Measurements from ENCODE around the gene IQSEC3. TPM values are rescaled to one million over a fixed set of nuclear protein-coding genes. Genes with fewer than 3 reads are reported as not detected.
"Not testable (repeated sequence)": the region's sequence is repeated elsewhere in the genome, so short reads cannot be mapped to it uniquely, and the experiment has no call there.

IQSEC3 gene
- total RNA-seq, 1 donor, result under 0.01 TPM

- no peak overlapping the region for H3K4me3 ChIP-seq (ENCODE audit: low read depth, low read length)
- no peak for DNase-seq (ENCODE audit: low read depth)
- TF ChIP-seq CTCF (IDR thresholded peaks at IDR 0.05; ENCODE audit: insufficient read depth, low read depth, low read length), result no peak
Observed at GRCh38 chr12:185576-185955, 119.0 kb downstream of the IQSEC3 start.

GRCh38 chr12:186006-186625, 119.5 kb downstream of the IQSEC3 start:
- H3K4me3 ChIP-seq (ENCODE audit: low read depth, low read length), result no peak overlapping the region
- TF ChIP-seq CTCF (IDR thresholded peaks at IDR 0.05; ENCODE audit: insufficient read depth, low read depth, low read length), result no peak
- DNase-seq (ENCODE audit: low read depth), result no peak

- DNase-seq (ENCODE audit: low read depth), result not testable (repeated sequence)
- H3K4me3 ChIP-seq (ENCODE audit: low read depth, low read length), result peak overlapping the region; percentile 48
Observed at GRCh38 chr12:187986-188909, 121.7 kb downstream of the IQSEC3 start.

GRCh38 chr12:188910-189621, 122.5 kb downstream of the IQSEC3 start:
- DNase-seq (ENCODE audit: low read depth), result peak; percentile 55
- H3K4me3 ChIP-seq (ENCODE audit: low read depth, low read length), result peak overlapping the region; percentile 48
- TF ChIP-seq CTCF (IDR thresholded peaks at IDR 0.05; ENCODE audit: insufficient read depth, low read depth, low read length), result peak; percentile 62

- DNase-seq (ENCODE audit: low read depth), result no peak
- no peak for TF ChIP-seq CTCF (IDR thresholded peaks at IDR 0.05; ENCODE audit: insufficient read depth, low read depth, low read length)
- no peak overlapping the region for H3K4me3 ChIP-seq (ENCODE audit: low read depth, low read length)
Observed at GRCh38 chr12:189622-189962, 123.0 kb downstream of the IQSEC3 start.

- no peak overlapping the region for H3K4me3 ChIP-seq (ENCODE audit: low read depth, low read length)
- DNase-seq (ENCODE audit: low read depth), result no peak
- no peak for TF ChIP-seq CTCF (IDR thresholded peaks at IDR 0.05; ENCODE audit: insufficient read depth, low read depth, low read length)
Observed at GRCh38 chr12:190881-191280, 124.3 kb downstream of the IQSEC3 start.

- no peak for DNase-seq (ENCODE audit: low read depth)
- TF ChIP-seq CTCF (IDR thresholded peaks at IDR 0.05; ENCODE audit: insufficient read depth, low read depth, low read length), result no peak
- no peak overlapping the region for H3K4me3 ChIP-seq (ENCODE audit: low read depth, low read length)
Observed at GRCh38 chr12:191541-191940, 125.0 kb downstream of the IQSEC3 start.

All from fibroblast of villous mesenchyme (primary cell).